Lung (tissue), 12 donors: ENCODE data around the gene SHISA5. TPM values are rescaled to one million over a fixed set of nuclear protein-coding genes. Genes with fewer than 3 reads are reported as not detected.

Source experiments
- ATAC-seq: fragments of 200-7000 bp; cut with Tn5 transposase; one replicate; pipeline ENCODE4 v1.9.1; 2020; ENCODE audit warnings: moderate number of reproducible peaks; ENCODE audit not compliant: insufficient read depth, low FRiP score
- DNase-seq, 3 donors: peaks; one replicate each; pipeline ENCODE4 v3.0.0-alpha.2; 2013 to 2017
- H3K27ac ChIP-seq, 2 donors: one replicate each; pipeline ENCODE4 v1.5.1; 2013; ENCODE audit warnings: mild to moderate bottlenecking in 2 of 2, moderate library complexity in 2 of 2, control low read depth in 1 of 2, inconsistent platforms in 1 of 2, low read depth in 1 of 2, low read length in 1 of 2
- H3K27me3 ChIP-seq, 3 donors: one replicate each; pipeline ENCODE4 v1.5.1; 2013; ENCODE audit warnings: low read length in 2 of 3; ENCODE audit not compliant: control insufficient read depth in 3 of 3, insufficient read depth in 3 of 3
- H3K36me3 ChIP-seq, 4 donors: one replicate each; pipeline ENCODE4 v1.5.1; 2013; ENCODE audit warnings: low read length in 4 of 4, mild to moderate bottlenecking in 1 of 4, moderate library complexity in 1 of 4; ENCODE audit not compliant: control insufficient read depth in 4 of 4, insufficient read depth in 4 of 4
- H3K4me1 ChIP-seq, 5 donors: one replicate each; pipeline ENCODE4 v1.5.1; 2013; ENCODE audit warnings: low read length in 5 of 5, mild to moderate bottlenecking in 2 of 5, moderate library complexity in 1 of 5; ENCODE audit not compliant: control insufficient read depth in 5 of 5, insufficient read depth in 5 of 5
- H3K4me3 ChIP-seq: one replicate; pipeline ENCODE4 v1.5.1; 2013; ENCODE audit warnings: mild to moderate bottlenecking, control low read depth, moderate library complexity
- H3K9ac ChIP-seq, 2 donors: one replicate each; pipeline ENCODE4 v1.5.1; 2013; ENCODE audit warnings: low read length in 2 of 2, control low read depth in 1 of 2; ENCODE audit not compliant: insufficient read depth in 1 of 2
- H3K9me3 ChIP-seq, 4 donors: one replicate each; pipeline ENCODE4 v1.5.1; 2013; ENCODE audit warnings: low read length in 3 of 4, mild to moderate bottlenecking in 1 of 4, moderate library complexity in 1 of 4; ENCODE audit not compliant: control insufficient read depth in 4 of 4, insufficient read depth in 3 of 4
- CTCF ChIP-seq: IDR thresholded peaks from 2 replicates; pipeline ENCODE4 v1.5.1; 2012; ENCODE audit warnings: mild to moderate bottlenecking; ENCODE audit errors: control extremely low read depth, extremely low read depth
- WGBS, 2 donors: extraction: QIAGEN DNeasy Blood & Tissue Kit; methylation state at CpG; one replicate each; pipeline ENCODE4 v1.1.7; 2013; 5-methylcytosine and 5-hydroxymethylcytosine counted together
- polyA plus RNA-seq, 2 donors: library from polyadenylated mRNA; stranded (reverse); fragments of 200-250 nt; gene quantifications; one replicate each; pipeline ENCODE4 v1.2.1, GENCODE V29; 2013
- total RNA-seq, 2 donors: library from RNA; depleted of rRNA in 1 of 2; stranded (reverse); fragments of >200 nt in 1 of 2; gene quantifications; one replicate each; pipeline ENCODE4 v1.2.1, GENCODE V29; 2014 to 2021
- donor health status: control.
- donor health status: control.
- donor health status: Bipolar disorder and iron deficiency.
- donor health status: healthy.
- donor health status: DM: yes; HTN: yes; CAD: no.

SHISA5 gene
- total and polyA plus RNA-seq, 4 donors: 70.5 to 184 (median 131) TPM

GRCh38 chr3:48502728-48503168 is 1.2 kb downstream of the SHISA5 start:
- no peak for TF ChIP-seq CTCF
- Histone ChIP-seq H3K27ac (peak overlapping the region; percentile 83 to 97), H3K9ac (no peak overlapping the region), H3K4me3 (peak overlapping the region; percentile 70), H3K4me1 (peaks cover 0 to 17% (median 13%) of the 10 kb centered on the region in 5 donors), H3K36me3 (peaks cover 0 to 15% (median 0%) of the 10 kb centered on the region in 4 donors), H3K27me3 (no peaks in the 10 kb centered on the region), H3K9me3 (no peaks in the 10 kb centered on the region)
- DNase-seq: no peak
- 67 to 84% methylated on average over 6 of the region's 6 CpGs for WGBS, 2 donors
- no peak for ATAC-seq

- Histone ChIP-seq H3K4me3 (no peak overlapping the region), H3K27ac (peak overlapping the region in 1 of 2 donors; percentile 43), H3K27me3 (no peaks in the 10 kb centered on the region), H3K36me3 (peaks cover 0 to 15% (median 0%) of the 10 kb centered on the region in 4 donors), H3K9me3 (no peaks in the 10 kb centered on the region), H3K4me1 (peaks cover 0 to 17% (median 13%) of the 10 kb centered on the region in 5 donors), H3K9ac (no peak overlapping the region)
- TF ChIP-seq CTCF: no peak
- ATAC-seq (no peak), DNase-seq (no peak)
- WGBS, 2 donors: 83 to 85% methylated on average over 5 of the region's 5 CpGs
Measured at GRCh38 chr3:48502121-48502520, 1.9 kb downstream of the SHISA5 start.

GRCh38 chr3:48501196-48501595 is 2.8 kb downstream of the SHISA5 start:
- Histone ChIP-seq H3K36me3 (peaks cover 0 to 17% (median 0%) of the 10 kb centered on the region in 4 donors), H3K27ac (no peak overlapping the region), H3K9me3 (no peaks in the 10 kb centered on the region), H3K4me3 (no peak overlapping the region), H3K4me1 (peaks cover 0 to 17% (median 13%) of the 10 kb centered on the region in 5 donors), H3K27me3 (no peaks in the 10 kb centered on the region), H3K9ac (no peak overlapping the region)
- WGBS, 2 donors: 84 to 93% methylated on average over 7 of the region's 7 CpGs
- DNase-seq: no peak
- TF ChIP-seq CTCF: no peak
- ATAC-seq: no peak

DNA sequence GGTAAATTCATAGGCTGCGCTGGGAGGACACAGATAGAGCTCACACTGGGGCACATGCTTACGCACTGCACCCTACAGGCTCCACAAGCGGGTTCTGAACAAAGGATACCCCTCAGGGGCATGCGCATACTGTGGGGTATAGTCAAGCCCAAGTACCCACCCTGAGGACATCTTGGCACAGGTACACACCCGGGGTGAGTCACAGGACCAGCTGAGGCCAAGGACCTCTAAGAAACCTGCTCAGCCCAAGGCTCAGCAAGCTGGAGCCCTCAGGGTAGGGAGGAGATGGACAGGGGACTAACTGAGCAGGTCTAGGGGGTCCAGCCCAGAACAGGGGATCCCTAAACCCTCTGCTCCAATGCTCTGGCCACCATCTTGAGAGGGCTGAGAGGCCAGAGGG is 3.3 kb downstream of the SHISA5 start:
- Histone ChIP-seq H3K4me1 (peaks cover 0 to 17% (median 13%) of the 10 kb centered on the region in 5 donors), H3K27ac (peak overlapping the region in 1 of 2 donors; percentile 20), H3K9ac (no peak overlapping the region), H3K9me3 (no peaks in the 10 kb centered on the region), H3K27me3 (no peaks in the 10 kb centered on the region), H3K4me3 (no peak overlapping the region), H3K36me3 (peaks cover 0 to 17% (median 0%) of the 10 kb centered on the region in 4 donors)
- ATAC-seq: no peak
- DNase-seq: no peak
- 94 to 99% methylated on average over 5 of the region's 5 CpGs for WGBS, 2 donors
- no peak for TF ChIP-seq CTCF
